A549 (cell line): ENCODE measurements around the gene TTC21A. TPM values are rescaled to one million over a fixed set of nuclear protein-coding genes. Genes with fewer than 3 reads are reported as not detected.

Experiments
- ATAC-seq, 2 experiments: fragments of 200-7000 bp in 1 of 2; fragments of >200 bp in 1 of 2; cut with Nextera tagmentation in 1 of 2; cut with Tn5 transposase in 1 of 2; 3 replicates each; pipeline versions ENCODE4 v1.8.0 to v1.9.1; 2018 to 2020; ENCODE audit warnings: mild to moderate bottlenecking in 1 of 2, moderate library complexity in 1 of 2
- CTCF ChIA-PET: fragments of 300-600 bp; sonication (Branson Sonifier 250); formaldehyde crosslinking; extraction: SDS; loops from one replicate; lab custom pipeline; 2021; ENCODE audit warnings: antibody characterized with exemption, inconsistent platforms; lab: Yijun Ruan, JAX
- POLR2A ChIA-PET: fragments of 350-600 bp; formaldehyde crosslinking; extraction: SDS; loops from one replicate; lab custom pipeline; 2021; ENCODE audit warnings: antibody characterized with exemption, inconsistent platforms; lab: Yijun Ruan, JAX
- DNase-seq, 2 experiments: peaks; one replicate each; pipeline versions ENCODE4 v3.0.0 to v3.0.0-alpha.2; 2011 to 2016; ENCODE audit warnings: low read depth in 1 of 2, low spot score in 1 of 2
- FAIRE-seq: peaks from 2 replicates; lab custom pipeline; 2011; peaks lifted over from hg19 to GRCh38; lab: Jason Lieb, UNC
- H3K27ac ChIP-seq, 2 experiments: fragments of >200 bp; sonication (Bioruptor Twin); formaldehyde crosslinking; 3 replicates each; pipeline ENCODE4 v1.5.1; 2016 to 2017
- H3K4me1 ChIP-seq: fragments of >200 bp; sonication (Bioruptor Twin); formaldehyde crosslinking; 3 replicates; pipeline ENCODE4 v1.6.1; 2016
- H3K4me2 ChIP-seq: fragments of >200 bp; sonication (Bioruptor Twin); formaldehyde crosslinking; 3 replicates; pipeline ENCODE4 v1.6.1; 2016
- H3K4me3 ChIP-seq: fragments of >200 bp; sonication (Bioruptor Twin); formaldehyde crosslinking; 3 replicates; pipeline ENCODE4 v1.5.1; 2016
- H3K9me3 ChIP-seq: fragments of >200 bp; sonication (Bioruptor Twin); formaldehyde crosslinking; 3 replicates; pipeline ENCODE4 v1.6.1; 2016
- BHLHE40 ChIP-seq: IDR thresholded peaks from 2 replicates; pipeline ENCODE4 v1.6.1; 2012; ENCODE audit warnings: low read depth, low read length, inconsistent platforms
- CBX2 ChIP-seq: fragments of 200-600 bp; sonication (generic); IDR thresholded peaks from 2 replicates; pipeline ENCODE4 v1.6.1; 2016; ENCODE audit warnings: low read depth, mild to moderate bottlenecking, borderline replicate concordance
- CEBPB ChIP-seq, 2 experiments: fragments of >200 bp in 1 of 2; sonication (Bioruptor Twin) in 1 of 2; formaldehyde crosslinking in 1 of 2; IDR thresholded peaks; 2 replicates each; pipeline ENCODE4 v1.6.1; 2012 to 2016
- CTCF ChIP-seq: fragments of >200 bp; sonication (Bioruptor Twin); formaldehyde crosslinking; IDR thresholded peaks from 3 replicates; pipeline ENCODE4 v1.5.1; 2016
- EHMT2 ChIP-seq: fragments of 200-600 bp; sonication (generic); IDR thresholded peaks from 2 replicates; pipeline ENCODE4 v1.6.1; 2016; ENCODE audit warnings: antibody characterized with exemption, low read depth, mild to moderate bottlenecking, moderate library complexity
- ELK1 ChIP-seq: fragments of 150-350 bp; IDR thresholded peaks from 2 replicates; pipeline ENCODE4 v1.6.1; 2014; ENCODE audit warnings: low read depth, mild to moderate bottlenecking, low read length
- EP300 ChIP-seq, 2 experiments: fragments of >200 bp; sonication (Bioruptor Twin); formaldehyde crosslinking; IDR thresholded peaks; 2 replicates in 1 of 2; 3 replicates in 1 of 2; pipeline ENCODE4 v1.6.1; 2016 to 2017
- FOSB ChIP-seq: fragments of 250-450 bp; sonication (Bioruptor Pico); IDR thresholded peaks from 2 replicates; pipeline ENCODE4 v1.5.0; 2020; ENCODE audit warnings: mild to moderate bottlenecking, moderate library complexity
- FOSL2 ChIP-seq, 2 experiments: fragments of 450-650 bp in 1 of 2; fragments of >200 bp in 1 of 2; sonication (Bioruptor Twin) in 1 of 2; formaldehyde crosslinking; IDR thresholded peaks; 2 replicates each; pipeline versions ENCODE4 v1.5.0 to v1.6.1; 2016 to 2020; ENCODE audit warnings: mild to moderate bottlenecking in 1 of 2, moderate library complexity in 1 of 2
- GATA3 ChIP-seq: IDR thresholded peaks from 2 replicates; pipeline ENCODE4 v1.6.1; 2012; ENCODE audit warnings: borderline replicate concordance
- HES2 ChIP-seq: fragments of >200 bp; sonication (Bioruptor Twin); formaldehyde crosslinking; IDR thresholded peaks from 2 replicates; pipeline ENCODE4 v1.6.1; 2016
- HMGXB4 ChIP-seq: fragments of 250-450 bp; sonication (Bioruptor Pico); IDR thresholded peaks from 2 replicates; pipeline ENCODE4 v1.5.0; 2021; ENCODE audit warnings: mild to moderate bottlenecking, moderate library complexity, borderline replicate concordance
- HOXB13 ChIP-seq: fragments of 250-450 bp; sonication (Bioruptor Pico); IDR thresholded peaks from 2 replicates; pipeline ENCODE4 v1.5.0; 2020; ENCODE audit warnings: low read depth, mild to moderate bottlenecking, moderate library complexity
- HOXB5 ChIP-seq: fragments of 250-450 bp; sonication (Bioruptor Pico); IDR thresholded peaks from 2 replicates; pipeline ENCODE4 v1.5.0; 2020; ENCODE audit warnings: mild to moderate bottlenecking, moderate library complexity
- KDM5A ChIP-seq: fragments of 200-600 bp; sonication (generic); IDR thresholded peaks from 2 replicates; pipeline ENCODE4 v1.6.1; 2016; ENCODE audit warnings: antibody characterized with exemption, mild to moderate bottlenecking
- RCOR1 ChIP-seq: fragments of 150-350 bp; IDR thresholded peaks from 2 replicates; pipeline ENCODE4 v1.6.1; 2014; ENCODE audit warnings: antibody characterized with exemption, low read length, low read depth
- TP53 ChIP-seq: fragments of 250-450 bp; sonication (Bioruptor Pico); IDR thresholded peaks from 2 replicates; pipeline ENCODE4 v1.5.0; 2021; ENCODE audit warnings: mild to moderate bottlenecking, moderate library complexity
- ZFP36 ChIP-seq: fragments of 450-650 bp; IDR thresholded peaks from 2 replicates; pipeline ENCODE4 v1.6.1; 2014; ENCODE audit warnings: borderline replicate concordance; ENCODE audit not compliant: partially characterized antibody
- WGBS: methylation state at CpG from one replicate; pipeline ENCODE4 v1.1.6; 2017; ENCODE audit errors: missing lambda C conversion rate; 5-methylcytosine and 5-hydroxymethylcytosine counted together
- polyA plus RNA-seq, 4 experiments: library from polyadenylated mRNA; depleted of rRNA in 3 of 4; stranded (reverse); fragments of >200 nt; fragmentation: RNase III in 1 of 4; extraction: RNeasy Plus Mini Kit Qiagen cat#74134 plus additional on column Dnase treatment in 1 of 4; gene quantifications; 2 replicates in 3 of 4; 3 replicates in 1 of 4; pipeline ENCODE4 v1.2.3, GENCODE V29; 2011 to 2017

The TTC21A gene
- polyA plus RNA-seq, 2 of the 4 experiments (the other 2 are of a cell fraction): 1.1 to 1.4 TPM

GRCh38 chr3:39184081-39184967, 76.8 kb downstream of the TTC21A start:
- TF ChIP-seq CBX2 (no peak), BHLHE40 (no peak), ELK1 (no peak), KDM5A (no peak), HOXB13 (CRISPR knock-in tag) (no peak), FOSL2 (IDR thresholded peaks at IDR 0.05) (no peak), FOSL2 (CRISPR knock-in tag; IDR thresholded peaks at IDR 0.05) (no peak), HOXB5 (CRISPR knock-in tag) (no peak), HES2 (no peak), CTCF (no peak), CEBPB (IDR thresholded peaks at IDR 0.05) (no peak)
- TF ChIP-seq, all 56 proteins: peak for 0
- DNase-seq: no peak
- H3K4me3 ChIP-seq: no peak overlapping the region
- peaks cover 11% of the 10 kb centered on the region; the same call in 2 of the 3 replicates for H3K4me1 ChIP-seq
- WGBS: 76% methylated on average over 9 of the region's 12 CpGs
- ChIA-PET CTCF (interaction anchor here (0.5 to 17.2 kb wide), 12 partner anchors 11 to 560 kb away, joined by 3 to 459 read pairs (median 4); partner anchors contain the start of gene CX3CR1), POLR2A (interaction anchor here (1.2 kb wide), 1 partner anchor 33 kb away, joined by 5 read pairs; no protein-coding TSS in a partner anchor)
- FAIRE-seq: no peak
- no peak overlapping the region for H3K27ac ChIP-seq
- no peak overlapping the region for H3K4me2 ChIP-seq
- no peak for ATAC-seq
- H3K9me3 ChIP-seq: no peaks in the 10 kb centered on the region

GRCh38 chr3:39184968-39185285, 77.4 kb downstream of the TTC21A start:
- H3K4me3 ChIP-seq: no peak overlapping the region
- no peak for FAIRE-seq
- ChIA-PET CTCF (interaction anchor here (0.6 to 17.2 kb wide), 11 partner anchors 10 to 559 kb away, joined by 3 to 459 read pairs (median 4); partner anchors contain the start of gene CX3CR1), POLR2A (interaction anchor here (1.2 kb wide), 1 partner anchor 34 kb away, joined by 5 read pairs; no protein-coding TSS in a partner anchor)
- H3K9me3 ChIP-seq: no peaks in the 10 kb centered on the region
- no peak for TF ChIP-seq KDM5A
- no peak for TF ChIP-seq EHMT2
- no peak for TF ChIP-seq ELK1
- TF ChIP-seq FOSB (CRISPR knock-in tag): no peak
- no peak for TF ChIP-seq GATA3
- TF ChIP-seq HMGXB4 (CRISPR knock-in tag): no peak
- no peak for TF ChIP-seq ZFP36
- no peak for TF ChIP-seq EP300 (IDR thresholded peaks at IDR 0.05)
- TF ChIP-seq RCOR1: no peak
- no peak for TF ChIP-seq TP53 (CRISPR knock-in tag)
- ATAC-seq: no peak
- peaks cover 9% of the 10 kb centered on the region; the same call in 2 of the 3 replicates for H3K4me1 ChIP-seq
- 60% methylated on average over 1 of the region's 4 CpGs for WGBS
- H3K27ac ChIP-seq: no peak overlapping the region
- H3K4me2 ChIP-seq: no peak overlapping the region
- no peak for DNase-seq
